ENCODE measurements around the gene MYT1. TPM values are rescaled to one million over a fixed set of nuclear protein-coding genes. Genes with fewer than 3 reads are reported as not detected.

The MYT1 gene
- total and polyA plus RNA-seq, 2 of the 8 experiments (the other 6 are each of a cell fraction or from before 2014, with no cell fraction given), result 0.63 to 2.0 TPM

- H2AK5ac ChIP-seq (ENCODE audit: low read depth, low read length), result no peak overlapping the region
- 83% methylated on average over 10 of the region's 10 CpGs; no CpG with 5 or more reads in 1 of the 2 experiments for WGBS, 2 experiments (ENCODE audit: extremely low coverage in 1 of 2, insufficient coverage in 1 of 2, insufficient read length in 1 of 2, insufficient replicate concordance in 2 of 2, low coverage in 1 of 2, low lambda C conversion rate in 2 of 2, missing lambda C conversion rate in 1 of 2)
Measured at GRCh38 chr20:64130876-64131275, 33.4 kb upstream of the MYT1 start.

More at GRCh38 chr20:64130876-64131275, 33.4 kb upstream of the MYT1 start:
- no peak overlapping the region for H3K23ac ChIP-seq (ENCODE audit: insufficient read length)
- no peak overlapping the region for H2BK20ac ChIP-seq (ENCODE audit: low read length)
- ChIA-PET CTCF (ENCODE audit: partially characterized antibody) (interaction anchor here (1.0 kb wide), 1 partner anchor 11 kb away, joined by 4 read pairs; no protein-coding TSS in a partner anchor), POLR2A (ENCODE audit: partially characterized antibody) (no interaction called here)
- H3K4me2 ChIP-seq (ENCODE audit: insufficient read depth in 1 of 2, low read depth in 2 of 2, low read length in 2 of 2), result no peak overlapping the region
- H3K23me2 ChIP-seq (ENCODE audit: low read depth, low read length), result no peaks in the 10 kb centered on the region
- no peak overlapping the region for H4K91ac ChIP-seq (replicated peaks; ENCODE audit: insufficient read length, low read length)
- H2AFZ ChIP-seq (ENCODE audit: low read length), result no peak overlapping the region
- no peak overlapping the region for H3K4ac ChIP-seq (replicated peaks; ENCODE audit: insufficient read length, low read depth, low read length)
- no peak overlapping the region for H4K8ac ChIP-seq (ENCODE audit: extremely low read depth, insufficient read depth, low read length)
- no peak overlapping the region for H3K27ac ChIP-seq (ENCODE audit: low read depth, low read length)
- no peak overlapping the region for H3K4me3 ChIP-seq (ENCODE audit: extremely low read depth in 1 of 4, insufficient read depth in 2 of 4, low read depth in 3 of 4, low read length in 4 of 4)
- TF ChIP-seq RAD21 (IDR thresholded peaks at IDR 0.05 in 1 of 2, conservative IDR thresholded peaks at IDR 0.05 in 1 of 2; ENCODE audit: low read depth in 2 of 2, low read length in 2 of 2) (no peak), BRCA1 (IDR thresholded peaks at IDR 0.05; ENCODE audit: low read depth, low read length) (no peak), ATF2 (IDR thresholded peaks at IDR 0.05; ENCODE audit: low read length) (no peak), JUND (IDR thresholded peaks at IDR 0.05; ENCODE audit: low read length) (no peak)
- H2BK15ac ChIP-seq (ENCODE audit: low read length), result no peak overlapping the region
- no peaks in the 10 kb centered on the region for H4K20me1 ChIP-seq (replicated peaks in 1 of 2; ENCODE audit: control insufficient read depth in 1 of 2, insufficient read depth in 2 of 2, low read length in 2 of 2)
- DNase-seq (ENCODE audit: low read depth in 1 of 2, low spot score in 2 of 2) (no peak), FAIRE-seq (no peak)
- no peaks in the 10 kb centered on the region for H3K9me3 ChIP-seq (ENCODE audit: insufficient read depth in 2 of 2, low read depth in 1 of 2, low read length in 1 of 2)
- no peak overlapping the region for H3K18ac ChIP-seq (ENCODE audit: extremely low read depth, low read length)
- no peaks in the 10 kb centered on the region for H3K36me3 ChIP-seq (ENCODE audit: control insufficient read depth in 2 of 4, insufficient read depth in 4 of 4, low read length in 3 of 4)
- H3K4me1 ChIP-seq (replicated peaks in 1 of 4; ENCODE audit: control insufficient read depth in 3 of 4, insufficient read depth in 4 of 4, low read length in 3 of 4), result no peaks in the 10 kb centered on the region; a peak in 1 of 7 replicates
- no peak overlapping the region for H3K56ac ChIP-seq (replicated peaks; ENCODE audit: insufficient read length, low read depth, low read length)
- H4K5ac ChIP-seq (ENCODE audit: insufficient read length, low read depth, low read length), result no peak overlapping the region
- no peak overlapping the region for H2BK120ac ChIP-seq (replicated peaks; ENCODE audit: low read depth, low read length)
- H3K14ac ChIP-seq (ENCODE audit: insufficient read length), result no peak overlapping the region
- H3K9ac ChIP-seq (replicated peaks in 1 of 4; ENCODE audit: extremely low read depth in 1 of 4, low read depth in 3 of 4, low read length in 3 of 4), result no peak overlapping the region
- H2BK5ac ChIP-seq (ENCODE audit: low read depth, low read length), result no peak overlapping the region
- no peak overlapping the region for H2BK12ac ChIP-seq (ENCODE audit: low read depth, low read length)
- H3K79me2 ChIP-seq (ENCODE audit: control insufficient read depth in 1 of 2, insufficient read depth in 2 of 2, low read length in 2 of 2), result no peaks in the 10 kb centered on the region
- no peaks in the 10 kb centered on the region for H3K79me1 ChIP-seq (ENCODE audit: low read depth, low read length)
- H3K27me3 ChIP-seq (replicated peaks in 1 of 4; ENCODE audit: control insufficient read depth in 3 of 4, extremely low read depth in 1 of 4, insufficient read depth in 3 of 4, low read length in 3 of 4), result no peaks in the 10 kb centered on the region

All from H1 (cell line).